HAP-1 (cell line): ENCODE data around the gene OLFML1.
A peak's percentile ranks its signal among the peaks of the same experiment; 100 is the strongest.

Experiments
- DNase-seq, 2 experiments: peaks; one replicate each; pipeline ENCODE4 v3.0.0-alpha.2; 2016 to 2020; ENCODE audit warnings: low spot score in 2 of 2
- H3K27me3 ChIP-seq: fragments of 250-450 bp; sonication (Bioruptor Pico); 2 replicates; pipeline ENCODE4 v1.5.1; 2020; ENCODE audit warnings: low read depth, mild to moderate bottlenecking, moderate library complexity
- H3K36me3 ChIP-seq: fragments of 250-450 bp; sonication (Bioruptor Pico); replicated peaks from 2 replicates; pipeline ENCODE4 v1.5.1; 2020; ENCODE audit warnings: mild to moderate bottlenecking
- H3K4me1 ChIP-seq: fragments of 250-450 bp; sonication (Bioruptor Pico); 2 replicates; pipeline ENCODE4 v1.5.1; 2020; ENCODE audit warnings: mild to moderate bottlenecking
- H3K4me3 ChIP-seq: fragments of 250-450 bp; sonication (Bioruptor Pico); 2 replicates; pipeline ENCODE4 v1.5.1; 2020; ENCODE audit warnings: mild to moderate bottlenecking, moderate library complexity
- H3K9me3 ChIP-seq: fragments of 250-450 bp; sonication (Bioruptor Pico); 2 replicates; pipeline ENCODE4 v1.5.1; 2020; ENCODE audit warnings: mild to moderate bottlenecking, moderate library complexity
- in situ Hi-C: fragments of 300-500 bp; cut with MboI; formaldehyde crosslinking; loops from 3 replicates; pipeline ENCODE4 v1.14.3; 2020; ENCODE audit warnings: low sequenced_read_pairs, inconsistent platforms, mixed read lengths

Gene OLFML1

DNA sequence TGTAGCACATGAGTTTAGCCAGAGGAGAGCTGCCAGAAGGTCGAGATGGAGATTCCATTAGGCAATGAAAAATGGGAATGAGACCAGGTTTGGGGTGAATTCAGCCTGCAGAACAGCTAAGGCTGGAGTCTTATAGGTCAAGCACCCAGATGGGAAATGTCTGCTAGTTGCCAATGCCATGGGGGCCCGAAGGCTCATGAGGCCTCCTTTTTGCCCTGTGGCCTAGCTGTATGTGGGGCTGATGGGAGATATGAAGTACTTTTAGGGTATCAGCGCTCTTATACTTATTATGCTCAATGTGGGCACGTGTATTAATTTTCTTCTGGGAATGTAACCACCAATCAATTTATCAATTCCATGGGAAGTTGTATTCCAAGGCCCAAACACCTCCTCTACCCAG lies 37.2 kb downstream of the OLFML1 start:
- H3K4me3 ChIP-seq, result no peak overlapping the region
- H3K9me3 ChIP-seq, result no peaks in the 10 kb centered on the region
- H3K27me3 ChIP-seq, result no peaks in the 10 kb centered on the region
- H3K36me3 ChIP-seq, result no peaks in the 10 kb centered on the region
- in situ Hi-C loops, result no loop called here
- H3K4me1 ChIP-seq, result peaks cover 15% of the 10 kb centered on the region
- no peak for DNase-seq

DNA sequence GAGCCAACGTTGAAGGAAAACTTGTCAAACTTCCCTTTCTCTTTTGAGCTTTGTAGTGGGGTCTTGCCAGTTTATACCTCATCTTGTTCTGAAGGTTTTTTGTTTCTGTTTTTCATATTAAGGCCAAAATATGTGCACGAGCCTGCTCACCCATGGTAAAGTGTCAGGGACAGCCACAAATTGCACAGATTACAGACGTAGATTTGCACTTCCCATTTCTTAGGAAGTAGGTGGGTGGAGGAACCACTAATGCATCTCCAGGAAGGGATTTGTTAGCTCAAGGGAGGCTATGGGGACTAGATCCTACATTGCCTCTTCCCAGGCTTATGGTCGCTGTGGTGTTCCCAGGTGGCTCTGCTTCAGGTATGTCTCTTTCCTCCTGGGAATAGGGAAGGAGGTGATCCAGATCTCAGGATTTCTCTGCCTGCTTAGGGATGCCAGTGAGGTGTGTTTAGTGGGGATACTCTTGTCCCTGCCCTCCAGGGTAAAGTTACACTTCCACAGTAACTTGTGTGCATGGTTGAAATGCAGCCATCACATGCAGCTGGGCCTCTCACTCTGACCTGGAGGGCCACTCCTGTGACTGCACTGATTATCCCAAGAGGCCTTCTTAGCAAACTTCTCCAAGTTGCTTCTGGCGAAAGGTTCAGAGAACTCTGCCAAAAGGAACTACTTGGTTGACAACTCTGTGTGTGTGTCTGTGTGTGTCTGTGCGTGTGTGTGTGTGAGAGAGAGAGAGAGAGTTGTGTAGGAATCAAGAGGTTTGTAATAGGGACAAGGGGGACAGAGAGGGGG lies 38.3 kb downstream of the OLFML1 start:
- in situ Hi-C loops, result no loop called here
- no peak for DNase-seq

DNA sequence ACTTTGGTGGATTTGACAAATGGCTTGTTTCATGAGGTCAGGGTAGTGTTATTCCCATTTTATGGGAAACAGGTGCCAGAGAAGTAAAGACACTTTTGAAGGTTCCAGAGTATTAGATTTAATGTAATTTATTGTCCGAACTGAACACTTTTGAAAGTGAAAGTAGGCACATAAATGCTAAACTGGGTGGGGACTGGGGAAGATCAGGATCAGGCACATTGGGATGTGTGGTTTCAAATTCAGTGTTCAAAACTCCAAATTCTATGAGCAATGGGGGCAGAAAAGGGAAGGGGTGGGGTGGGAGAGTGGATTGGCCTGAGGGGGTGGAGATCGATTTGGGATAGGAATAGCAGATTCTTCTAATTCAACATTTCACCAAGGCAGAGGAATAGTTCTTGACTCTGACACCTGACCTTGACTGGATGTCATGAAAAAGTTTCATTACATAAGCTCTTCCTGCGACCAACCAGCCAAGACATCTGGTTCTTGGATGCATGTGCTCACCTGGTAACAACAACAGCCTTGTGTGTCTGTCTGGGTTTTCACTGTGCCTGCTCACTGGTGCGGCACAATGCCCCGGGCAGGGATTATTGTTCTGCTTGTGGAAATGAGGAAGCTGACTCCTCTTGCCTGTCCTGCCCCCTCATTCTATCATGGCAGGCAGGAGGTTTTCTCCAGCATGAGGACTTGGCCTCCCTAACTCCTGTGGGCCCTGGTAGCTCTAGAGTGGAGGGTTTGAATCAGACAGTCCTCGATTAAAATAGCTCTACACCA lies 39.3 kb downstream of the OLFML1 start:
- H3K4me1 ChIP-seq, result peaks cover 15% of the 10 kb centered on the region
- in situ Hi-C loops, result no loop called here
- peak in 1 of 2 experiments; percentile 60 for DNase-seq
- no peaks in the 10 kb centered on the region for H3K27me3 ChIP-seq
- no peak overlapping the region for H3K4me3 ChIP-seq
- no peaks in the 10 kb centered on the region for H3K9me3 ChIP-seq
- no peaks in the 10 kb centered on the region for H3K36me3 ChIP-seq

More for the DNA sequence above, 38.3 kb downstream of the OLFML1 start:
- H3K4me3 ChIP-seq, result no peak overlapping the region
- H3K4me1 ChIP-seq, result peaks cover 15% of the 10 kb centered on the region
- H3K9me3 ChIP-seq, result no peaks in the 10 kb centered on the region
- no peaks in the 10 kb centered on the region for H3K36me3 ChIP-seq
- no peaks in the 10 kb centered on the region for H3K27me3 ChIP-seq

DNA sequence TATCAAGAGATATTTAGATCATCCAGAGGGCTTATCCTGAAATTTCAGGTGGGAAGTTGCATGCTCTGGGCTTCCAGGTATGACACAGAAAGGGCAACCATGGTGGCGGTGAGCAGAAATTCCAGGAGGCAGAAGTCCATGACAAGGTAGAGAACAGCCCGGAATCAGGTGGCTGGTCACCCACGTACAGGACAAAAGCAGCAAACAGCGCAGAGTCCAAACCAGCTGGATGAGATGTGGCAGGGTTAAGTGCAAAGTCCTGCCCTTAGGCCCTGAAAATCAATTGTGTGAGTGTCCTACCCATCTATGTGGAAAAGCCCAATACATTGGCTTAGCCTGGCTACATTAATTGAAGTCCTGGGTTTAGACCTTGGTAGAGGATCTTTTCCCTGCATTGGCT lies 40.1 kb downstream of the OLFML1 start:
- H3K4me3 ChIP-seq, result no peak overlapping the region
- no peaks in the 10 kb centered on the region for H3K36me3 ChIP-seq
- DNase-seq, result no peak
- no peaks in the 10 kb centered on the region for H3K9me3 ChIP-seq
- H3K4me1 ChIP-seq, result peaks cover 15% of the 10 kb centered on the region
- in situ Hi-C loops, result no loop called here
- no peaks in the 10 kb centered on the region for H3K27me3 ChIP-seq

DNA sequence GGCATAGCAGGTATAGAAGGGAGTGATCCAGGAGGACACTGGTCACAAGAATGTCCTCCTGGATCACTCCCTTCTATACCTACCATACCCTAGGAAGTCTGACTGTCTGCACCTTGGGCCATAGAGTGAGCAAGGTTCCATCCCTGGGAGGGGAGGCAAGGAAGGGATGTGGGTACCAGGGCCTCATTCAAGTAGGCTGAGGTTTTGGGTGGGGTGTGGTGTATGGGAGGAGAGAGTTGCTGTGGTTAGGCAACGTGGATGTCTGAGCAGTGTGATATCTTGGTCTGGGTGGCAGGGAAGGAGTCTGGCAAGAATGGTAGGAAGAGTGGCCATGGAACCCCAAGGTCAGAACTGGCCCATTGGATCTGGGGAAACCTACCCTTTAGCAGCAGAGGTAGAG lies 41.7 kb downstream of the OLFML1 start:
- DNase-seq, result no peak
- no peak overlapping the region for H3K4me3 ChIP-seq

DNA sequence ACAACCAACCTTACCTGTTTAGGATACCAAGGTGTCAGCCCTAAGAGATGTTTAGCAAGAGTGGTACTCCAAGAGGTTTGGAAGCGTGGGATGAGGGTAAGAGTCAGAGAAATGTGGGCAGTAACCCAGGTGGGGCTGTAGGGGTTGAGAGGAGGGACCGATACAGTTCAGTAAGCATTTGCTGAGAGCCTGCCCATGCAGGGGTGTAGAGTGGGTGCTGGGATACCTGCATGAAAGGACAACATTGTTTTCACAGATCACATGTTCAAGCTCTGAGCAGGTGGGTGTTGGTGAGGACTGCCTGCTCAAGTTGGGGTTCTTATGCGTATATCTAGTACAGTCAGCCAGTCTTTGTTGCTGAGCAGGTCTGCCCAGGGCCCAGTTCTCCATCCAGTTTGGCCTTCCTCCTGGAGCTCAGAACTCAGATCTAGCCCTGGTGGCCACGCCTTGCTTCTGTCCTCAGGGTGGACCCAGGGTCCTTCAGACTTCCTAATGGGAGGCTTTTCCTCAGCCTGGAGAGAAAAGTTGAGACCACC lies 43.3 kb downstream of the OLFML1 start:
- in situ Hi-C loops, result no loop called here
- peaks cover 4% of the 10 kb centered on the region; the same call in 1 of the 2 replicates for H3K4me1 ChIP-seq
- no peaks in the 10 kb centered on the region for H3K27me3 ChIP-seq
- no peaks in the 10 kb centered on the region for H3K9me3 ChIP-seq
- DNase-seq, result no peak
- H3K4me3 ChIP-seq, result no peak overlapping the region
- H3K36me3 ChIP-seq, result no peaks in the 10 kb centered on the region

More for the DNA sequence above, 41.7 kb downstream of the OLFML1 start:
- Histone ChIP-seq H3K36me3 (no peaks in the 10 kb centered on the region), H3K9me3 (no peaks in the 10 kb centered on the region), H3K4me1 (peaks cover 4% of the 10 kb centered on the region; the same call in 1 of the 2 replicates), H3K27me3 (no peaks in the 10 kb centered on the region)
- in situ Hi-C loops, result no loop called here

DNA sequence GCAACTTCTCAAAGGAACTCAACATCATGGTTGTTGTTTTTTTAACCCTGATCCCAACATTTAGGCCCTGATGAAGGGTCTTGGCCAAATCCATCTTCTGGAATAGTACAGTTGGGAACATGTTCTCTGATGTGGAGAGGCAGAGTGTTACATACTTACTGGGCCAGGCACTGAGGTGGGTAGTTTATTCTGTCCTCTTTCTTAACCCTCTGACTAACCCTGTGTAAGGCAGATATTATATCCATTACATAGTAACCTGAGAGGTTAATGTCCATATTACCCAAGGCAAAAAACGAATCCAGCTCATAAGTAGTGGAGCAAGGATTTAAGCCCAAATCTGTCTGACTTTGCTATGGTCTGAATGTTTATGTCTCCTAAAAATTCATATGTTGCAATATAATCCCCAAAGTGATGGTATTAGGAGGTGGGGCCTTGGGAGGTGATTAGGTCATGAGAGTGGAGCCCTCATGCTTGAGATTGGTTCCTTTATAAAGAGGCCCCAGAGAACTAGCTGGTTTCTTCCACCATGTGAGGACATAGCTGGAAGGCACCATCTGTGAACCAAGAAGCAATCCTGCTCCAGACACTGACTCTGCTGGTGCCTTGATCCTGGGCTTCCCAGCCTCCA lies 44.8 kb downstream of the OLFML1 start:
- in situ Hi-C loops, result no loop called here
- Histone ChIP-seq H3K4me1 (no peaks in the 10 kb centered on the region), H3K36me3 (no peaks in the 10 kb centered on the region), H3K4me3 (no peak overlapping the region), H3K27me3 (no peaks in the 10 kb centered on the region), H3K9me3 (no peaks in the 10 kb centered on the region)
- DNase-seq, result no peak

DNA sequence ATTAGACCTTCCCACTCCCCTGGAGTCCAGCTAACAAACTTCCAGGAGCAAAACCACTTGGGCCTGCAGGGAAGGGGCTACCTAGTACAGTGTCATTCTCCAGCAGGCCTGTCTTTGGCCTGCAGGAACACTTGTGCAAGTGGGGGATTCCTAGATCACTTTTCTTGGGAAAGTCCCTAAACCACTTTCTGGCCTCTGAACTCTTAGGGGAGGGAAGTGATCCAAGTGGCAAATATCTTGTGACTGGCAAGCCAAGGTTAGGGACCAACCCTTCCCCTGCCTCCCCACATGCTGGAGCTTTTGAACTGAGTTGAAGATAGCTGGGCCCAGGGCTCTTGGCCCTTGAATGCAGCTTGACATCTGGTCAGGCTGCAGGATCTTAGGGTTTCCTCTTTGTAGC lies 45.7 kb downstream of the OLFML1 start:
- in situ Hi-C loops, result no loop called here
- H3K4me3 ChIP-seq, result no peak overlapping the region

DNA sequence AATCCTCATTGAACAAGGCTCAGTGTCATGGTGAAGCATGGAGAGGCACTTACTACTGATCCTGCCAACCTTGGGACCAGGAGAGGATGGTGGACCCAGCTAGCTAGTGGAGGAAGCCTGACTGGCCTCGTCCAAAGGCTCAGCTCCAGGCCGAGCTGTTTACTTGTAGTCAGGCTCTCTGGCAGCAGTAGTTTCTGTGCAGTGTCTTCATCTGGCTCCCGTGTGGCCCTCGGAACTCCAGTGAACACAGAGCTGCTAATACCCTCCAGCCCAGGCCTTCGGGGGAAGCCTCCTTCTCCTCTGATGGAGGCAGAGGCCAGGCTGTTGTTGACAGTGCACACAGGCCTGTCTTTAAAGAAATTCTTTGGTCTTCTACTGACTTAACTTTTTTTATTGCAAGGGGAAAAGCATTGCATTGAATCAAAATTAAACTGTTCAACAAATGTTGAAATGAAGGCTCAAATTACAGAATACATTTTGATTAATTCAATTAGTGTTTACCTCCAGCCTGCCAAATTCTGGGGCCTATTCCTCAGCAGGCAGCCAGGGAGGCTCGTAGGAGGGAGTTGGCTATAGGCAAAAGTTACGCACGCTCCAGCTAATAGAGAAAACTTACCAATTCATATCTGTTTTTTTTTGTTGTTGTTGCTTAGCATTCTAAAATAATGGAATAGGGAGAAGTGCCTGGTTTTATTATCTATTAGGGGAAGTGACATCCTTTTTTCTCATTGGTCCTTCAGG lies 47.3 kb downstream of the OLFML1 start:
- no peaks in the 10 kb centered on the region for H3K4me1 ChIP-seq
- H3K9me3 ChIP-seq, result no peaks in the 10 kb centered on the region
- in situ Hi-C loops, result no loop called here
- no peak for DNase-seq
- no peak overlapping the region for H3K4me3 ChIP-seq
- no peaks in the 10 kb centered on the region for H3K36me3 ChIP-seq
- H3K27me3 ChIP-seq, result no peaks in the 10 kb centered on the region

More for the DNA sequence above, 45.7 kb downstream of the OLFML1 start:
- Histone ChIP-seq H3K9me3 (no peaks in the 10 kb centered on the region), H3K27me3 (no peaks in the 10 kb centered on the region), H3K36me3 (no peaks in the 10 kb centered on the region), H3K4me1 (no peaks in the 10 kb centered on the region)
- no peak for DNase-seq

DNA sequence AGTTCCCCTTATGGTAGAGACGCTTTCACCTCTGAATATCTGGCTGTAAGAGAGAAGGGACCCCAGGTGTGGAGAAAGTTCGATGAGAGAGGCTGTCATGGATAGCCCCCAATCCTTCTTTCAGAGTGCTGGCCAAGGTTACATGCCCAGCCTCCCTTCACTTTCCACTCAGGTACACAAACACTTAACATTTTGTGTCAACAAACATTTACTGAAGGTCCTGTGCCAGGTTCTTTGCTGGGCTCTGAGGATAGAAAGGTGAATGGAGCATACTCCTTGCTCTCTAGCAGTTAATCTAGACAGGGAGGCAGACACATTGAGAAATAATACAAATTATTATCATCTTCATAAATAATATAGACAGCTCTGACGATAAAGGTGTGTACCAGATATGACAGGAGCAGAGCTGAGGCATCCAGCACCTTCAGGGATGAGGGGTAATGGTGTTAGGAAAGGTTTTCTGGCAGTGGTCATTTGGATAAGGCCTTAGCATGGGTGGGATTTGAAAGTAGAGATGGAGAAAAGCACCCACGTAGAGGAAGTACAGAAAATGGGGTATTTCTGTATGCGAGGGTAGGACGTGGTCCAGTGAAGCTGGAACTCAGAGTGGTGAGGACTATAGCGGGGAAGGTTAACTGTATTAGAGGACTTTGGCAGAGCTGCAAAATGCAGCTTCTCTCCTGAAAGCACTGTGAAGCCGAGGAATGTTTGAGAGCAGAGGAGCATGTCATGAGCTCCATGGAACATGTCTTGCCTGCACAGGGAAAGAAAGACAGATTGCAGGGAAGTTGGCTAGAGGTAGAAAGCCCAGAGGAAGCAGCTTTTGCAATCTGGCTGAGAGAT lies 48.1 kb downstream of the OLFML1 start:
- Histone ChIP-seq H3K36me3 (no peaks in the 10 kb centered on the region), H3K27me3 (no peaks in the 10 kb centered on the region), H3K9me3 (no peaks in the 10 kb centered on the region), H3K4me3 (no peak overlapping the region), H3K4me1 (peaks cover 1% of the 10 kb centered on the region)
- DNase-seq, result no peak
- in situ Hi-C loops, result no loop called here

DNA sequence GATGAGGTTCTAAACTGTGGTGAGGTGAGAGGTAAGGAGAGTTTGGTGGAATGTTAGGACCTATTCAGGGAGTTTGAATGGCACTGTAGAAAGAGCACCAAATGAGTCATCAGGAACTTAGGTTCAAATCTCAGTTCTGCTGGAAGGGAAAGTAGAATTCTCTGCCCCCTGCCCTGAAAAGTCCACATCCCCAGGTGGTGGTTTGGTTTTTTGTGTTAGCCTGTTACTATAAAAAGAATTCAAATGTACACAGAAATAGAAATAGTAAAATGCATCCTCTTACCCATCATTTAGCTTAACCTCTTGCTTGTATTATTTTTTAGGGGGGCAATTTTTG lies 48.7 kb downstream of the OLFML1 start:
- no peak for DNase-seq
- H3K9me3 ChIP-seq, result no peaks in the 10 kb centered on the region
- H3K4me1 ChIP-seq, result peaks cover 7% of the 10 kb centered on the region
- H3K36me3 ChIP-seq, result no peaks in the 10 kb centered on the region
- H3K27me3 ChIP-seq, result no peaks in the 10 kb centered on the region
- in situ Hi-C loops, result no loop called here
- H3K4me3 ChIP-seq, result no peak overlapping the region

DNA sequence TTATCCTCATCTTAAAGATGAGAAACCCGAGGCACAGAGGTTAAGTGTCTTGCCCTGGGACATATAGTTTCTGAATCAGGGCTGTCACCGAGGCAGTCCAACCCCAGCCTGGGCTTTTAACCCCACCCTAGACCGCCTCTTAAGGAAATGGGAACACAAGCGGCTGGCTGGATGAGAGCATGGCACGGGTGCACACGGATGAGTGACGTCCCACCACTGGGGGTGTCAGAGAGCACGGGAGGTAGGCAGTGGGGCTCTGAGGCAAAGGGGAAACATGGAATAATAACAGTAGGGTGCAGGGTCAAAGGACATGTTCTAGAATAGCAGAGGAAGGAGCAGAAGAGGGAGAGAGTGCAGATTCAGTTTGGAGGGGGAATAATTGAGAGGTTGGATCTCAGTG lies 50.8 kb downstream of the OLFML1 start:
- no peak overlapping the region for H3K4me3 ChIP-seq
- peak in 1 of 2 experiments; percentile 52 for DNase-seq
- H3K9me3 ChIP-seq, result no peaks in the 10 kb centered on the region
- H3K36me3 ChIP-seq, result no peaks in the 10 kb centered on the region
- in situ Hi-C loops, result no loop called here
- peaks cover 14% of the 10 kb centered on the region for H3K4me1 ChIP-seq
- H3K27me3 ChIP-seq, result no peaks in the 10 kb centered on the region

DNA sequence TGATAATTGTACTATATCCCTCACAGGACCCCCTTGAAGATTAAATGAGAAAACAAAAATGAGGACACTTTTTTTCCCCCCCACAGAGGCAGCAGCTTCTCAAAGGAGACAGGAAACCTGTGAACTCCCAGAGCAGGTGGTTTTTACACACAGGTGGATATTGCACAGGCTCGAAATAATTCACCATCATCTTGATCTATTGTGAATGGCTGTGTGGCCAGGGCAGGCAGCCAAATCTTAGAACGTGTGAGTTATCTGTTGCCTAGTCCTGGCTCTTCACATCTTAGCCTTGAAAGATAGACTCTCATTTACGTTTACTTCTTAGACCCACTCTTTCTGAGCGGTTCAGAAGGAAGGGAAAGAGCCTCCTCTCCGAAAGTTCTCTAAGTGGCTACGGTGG lies 52.0 kb downstream of the OLFML1 start:
- Histone ChIP-seq H3K9me3 (no peaks in the 10 kb centered on the region), H3K4me1 (peaks cover 14% of the 10 kb centered on the region), H3K36me3 (no peaks in the 10 kb centered on the region), H3K4me3 (no peak overlapping the region), H3K27me3 (no peaks in the 10 kb centered on the region)
- in situ Hi-C loops, result no loop called here
- no peak for DNase-seq
